Astrocyte (in vitro differentiated cells and primary cell): ENCODE measurements around the gene ATP8B1.

Experiments used
- CTCF ChIP-seq: IDR thresholded peaks from 2 replicates; pipeline ENCODE4 v1.5.1; 2011; ENCODE audit warnings: low read depth, mild to moderate bottlenecking, inconsistent platforms, low read length, moderate library complexity; ENCODE audit not compliant: insufficient read depth
- EZH2 ChIP-seq: IDR thresholded peaks from 2 replicates; pipeline ENCODE4 v1.6.1; 2012; ENCODE audit warnings: mild to moderate bottlenecking, low read length, inconsistent platforms; ENCODE audit not compliant: insufficient read depth

DNA sequence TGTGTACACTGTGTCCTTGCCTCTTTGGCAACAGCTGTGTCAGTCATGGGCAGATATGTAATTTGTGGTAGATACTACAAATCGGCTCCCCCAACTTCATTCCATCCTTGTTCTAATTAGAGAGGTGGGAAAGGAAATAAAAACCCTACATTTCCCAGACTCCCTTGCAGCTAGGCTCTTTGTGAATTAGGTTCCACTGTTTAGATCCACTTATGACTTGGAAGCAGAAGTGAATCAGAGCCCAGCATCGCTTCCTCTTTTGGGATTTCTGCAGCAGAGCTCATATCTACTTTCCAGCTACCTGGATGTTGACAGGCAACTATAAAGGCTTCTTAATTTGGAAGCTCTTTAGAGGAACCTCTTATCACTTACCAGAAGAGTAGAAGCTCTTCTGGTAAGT is 147.4 kb downstream of the ATP8B1 start:
- TF ChIP-seq CTCF (no peak), EZH2 (no peak)
